Endothelial cell of umbilical vein (primary cell): ENCODE measurements around the gene SUCLG2. TPM values are rescaled to one million over a fixed set of nuclear protein-coding genes. Genes with fewer than 3 reads are reported as not detected.

ENCODE experiments used
- BruUV-seq: library from RNA; stranded (reverse); fragments of 400-500 nt; replicated peaks from 2 replicates; lab custom pipeline; 2021; lab: Mats Ljungman, UMichigan
- CTCF ChIA-PET: fragments of 300-600, 350-600 bp; sonication (Branson Sonifier 250); formaldehyde crosslinking; loops from one replicate; lab custom pipeline; 2021; ENCODE audit warnings: antibody characterized with exemption, inconsistent platforms; lab: Charles Lee
- POLR2A ChIA-PET: fragments of 300-600, 350-600 bp; sonication (Branson Sonifier 250); formaldehyde crosslinking; loops from one replicate; lab custom pipeline; 2021; ENCODE audit warnings: antibody characterized with exemption, inconsistent platforms; lab: Charles Lee
- DNase-seq: peaks from one replicate; pipeline ENCODE4 v3.0.0-alpha.2; 2011; ENCODE audit warnings: low read depth, low spot score
- FAIRE-seq: peaks from 2 replicates; lab custom pipeline; 2011; peaks lifted over from hg19 to GRCh38; lab: Jason Lieb, UNC
- H2AFZ ChIP-seq: 2 replicates; pipeline ENCODE4 v1.6.0; 2012; ENCODE audit warnings: low read depth, low read length, control low read depth, inconsistent platforms
- H3K27ac ChIP-seq: 2 replicates; pipeline ENCODE4 v1.5.1; 2011; ENCODE audit warnings: low read depth, mild to moderate bottlenecking, control low read depth, low read length, moderate library complexity; ENCODE audit not compliant: insufficient read depth
- H3K27me3 ChIP-seq, 2 experiments: 2 replicates each; pipeline versions ENCODE4 v1.6.0 to v1.6.1; 2011; ENCODE audit warnings: low read length in 2 of 2, mixed read lengths in 1 of 2; ENCODE audit not compliant: control insufficient read depth in 2 of 2, insufficient read depth in 2 of 2
- H3K36me3 ChIP-seq, 2 experiments: 2 replicates in 1 of 2; 3 replicates in 1 of 2; pipeline ENCODE4 v1.5.1; 2011; ENCODE audit warnings: low read length in 2 of 2, mild to moderate bottlenecking in 1 of 2, moderate library complexity in 1 of 2; ENCODE audit not compliant: control insufficient read depth in 2 of 2, insufficient read depth in 2 of 2; ENCODE audit errors: extremely low read depth in 1 of 2
- H3K4me1 ChIP-seq: 3 replicates; pipeline ENCODE4 v1.5.1; 2011; ENCODE audit warnings: mild to moderate bottlenecking, low read length; ENCODE audit not compliant: control insufficient read depth, insufficient read depth; ENCODE audit errors: extremely low read depth
- H3K4me2 ChIP-seq: 2 replicates; pipeline ENCODE4 v1.6.1; 2011; ENCODE audit warnings: low read length, control low read depth, mixed read lengths; ENCODE audit not compliant: insufficient read depth
- H3K4me3 ChIP-seq, 3 experiments: fragments of 200-600 bp in 1 of 3; sonication (generic), shearing (Covaris generic) in 1 of 3; replicated peaks in 1 of 3; 2 replicates each; pipeline ENCODE4 v1.5.1; 2011 to 2016; ENCODE audit warnings: control low read depth in 3 of 3, low read length in 3 of 3, mild to moderate bottlenecking in 2 of 3, inconsistent platforms in 1 of 3, low read depth in 1 of 3, moderate library complexity in 1 of 3; ENCODE audit not compliant: insufficient read depth in 1 of 3
- H3K79me2 ChIP-seq: 2 replicates; pipeline ENCODE4 v1.6.0; 2012; ENCODE audit warnings: low read length, inconsistent platforms; ENCODE audit not compliant: control insufficient read depth, insufficient read depth
- H3K9ac ChIP-seq: replicated peaks from 2 replicates; pipeline ENCODE3; 2011; ENCODE audit warnings: low read length, control low read depth; ENCODE audit not compliant: insufficient read depth; ENCODE audit errors: extremely low read depth
- H3K9me1 ChIP-seq: replicated peaks from 3 replicates; pipeline ENCODE4 v1.6.0; 2011; ENCODE audit warnings: mild to moderate bottlenecking, low read length; ENCODE audit not compliant: control insufficient read depth, insufficient read depth; ENCODE audit errors: extremely low read depth
- H3K9me3 ChIP-seq: replicated peaks from 2 replicates; pipeline ENCODE4 v1.5.1; 2012; ENCODE audit warnings: low read length, inconsistent platforms; ENCODE audit not compliant: control insufficient read depth, insufficient read depth
- H4K20me1 ChIP-seq: replicated peaks from 2 replicates; pipeline ENCODE3; 2011; ENCODE audit warnings: mild to moderate bottlenecking, low read length; ENCODE audit not compliant: control insufficient read depth, insufficient read depth; ENCODE audit errors: extremely low read depth
- CTCF ChIP-seq, 2 donors: IDR thresholded peaks; 1 replicate in 1 of 2; 2 replicates in 1 of 2; pipeline ENCODE4 v1.5.1; 2011; ENCODE audit warnings: low read length in 2 of 2, mild to moderate bottlenecking in 2 of 2, moderate library complexity in 2 of 2, control low read depth in 1 of 2, inconsistent platforms in 1 of 2, low read depth in 1 of 2; ENCODE audit not compliant: insufficient read depth in 1 of 2; ENCODE audit errors: extremely low read depth in 1 of 2
- EZH2 ChIP-seq: IDR thresholded peaks from 2 replicates; pipeline ENCODE4 v1.6.1; 2012; ENCODE audit warnings: borderline replicate concordance, low read depth, mild to moderate bottlenecking, moderate library complexity, low read length, inconsistent platforms; ENCODE audit not compliant: severe bottlenecking
- FOS ChIP-seq: IDR thresholded peaks from 2 replicates; pipeline ENCODE4 v1.6.1; 2011; ENCODE audit warnings: mild to moderate bottlenecking, low read length, moderate library complexity, borderline replicate concordance; ENCODE audit not compliant: insufficient read depth
- GATA2 ChIP-seq: IDR thresholded peaks from 2 replicates; pipeline ENCODE4 v1.7.0; 2011; ENCODE audit warnings: low read depth, mild to moderate bottlenecking, moderate library complexity, mixed read lengths, low read length; ENCODE audit not compliant: insufficient read length, insufficient read depth
- JUN ChIP-seq: IDR thresholded peaks from 2 replicates; pipeline ENCODE4 v1.6.1; 2011; ENCODE audit warnings: borderline replicate concordance, low read depth; ENCODE audit not compliant: insufficient read length, insufficient read depth
- MAX ChIP-seq: IDR thresholded peaks from 2 replicates; pipeline ENCODE4 v1.6.1; 2011; ENCODE audit not compliant: insufficient read depth, insufficient read length
- MYC ChIP-seq: IDR thresholded peaks from one replicate; pipeline ENCODE4 v1.6.1; 2011; ENCODE audit warnings: mild to moderate bottlenecking, low read depth, low read length
- POLR2A ChIP-seq: IDR thresholded peaks from 2 replicates; pipeline ENCODE4 v1.6.1; 2012; ENCODE audit warnings: low read depth, mild to moderate bottlenecking, control low read depth, low read length
- POLR2AphosphoS5 ChIP-seq: IDR thresholded peaks from 2 replicates; pipeline ENCODE4 v1.6.1; 2012; ENCODE audit warnings: low read depth, mild to moderate bottlenecking, control low read depth, low read length, moderate library complexity; ENCODE audit not compliant: insufficient read depth
- dilution Hi-C: fragments of 300-500 bp; cut with MboI; formaldehyde crosslinking; loops from one replicate; pipeline ENCODE4 v1.15.0; 2019; ENCODE audit warnings: low sequenced_read_pairs; ENCODE audit not compliant: extremely low pct_ligation_motif_present
- intact Hi-C: fragments of 100-400 bp; cut with micrococcal nuclease; formaldehyde crosslinking; loops from one replicate; pipeline ENCODE4 v1.10.0; 2022
- polyA plus RNA-seq, 4 experiments: library from polyadenylated mRNA; depleted of rRNA in 3 of 4; stranded (reverse) in 3 of 4; unstranded in 1 of 4; fragments of >200 nt; gene quantifications; 2 replicates each; pipeline versions ENCODE4 v1.2.1 to v1.2.3, GENCODE V29; 2011 to 2012; ENCODE audit warnings: missing spikeins in 1 of 4
- total RNA-seq: library from RNA; stranded (reverse); gene quantifications from 2 replicates; pipeline ENCODE4 v1.2.3, GENCODE V29; 2021

SUCLG2 gene
- total and polyA plus RNA-seq, 2 donors (not counting 3 experiments of a cell fraction or from before 2014, with no cell fraction given): 8.1 to 38.3 TPM

DNA sequence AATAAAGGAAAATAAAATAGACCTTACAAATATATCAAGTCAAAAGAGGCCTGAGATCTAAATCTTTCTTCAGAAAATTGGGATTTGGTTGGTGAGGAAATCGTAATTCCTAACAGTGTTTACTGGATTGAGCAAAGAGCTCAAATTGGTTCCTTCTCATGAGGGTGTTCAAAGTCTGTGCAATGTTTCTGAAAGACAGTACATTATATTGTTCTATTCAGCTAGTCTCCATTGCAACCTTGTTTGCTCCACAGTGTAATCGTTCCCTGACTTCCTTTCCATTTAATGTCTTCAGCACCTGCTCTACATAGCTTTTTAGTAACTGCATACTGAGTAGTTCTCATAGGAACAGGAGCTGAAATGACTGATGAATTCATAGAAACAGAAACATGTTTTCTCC, 326.8 kb downstream of the SUCLG2 start:
- H3K4me1 ChIP-seq: no peaks in the 10 kb centered on the region
- no peak for TF ChIP-seq POLR2AphosphoS5
- TF ChIP-seq JUN: no peak
- no peak for TF ChIP-seq MYC
- TF ChIP-seq MAX: no peak
- TF ChIP-seq CTCF (IDR thresholded peaks at IDR 0.05; ENCODE audit: extremely low read depth in 1 of 2, insufficient read depth in 1 of 2, low read depth in 1 of 2, low read length in 2 of 2): no peak
- no peak for TF ChIP-seq GATA2
- no peak for TF ChIP-seq POLR2A
- no peak for TF ChIP-seq FOS
- TF ChIP-seq EZH2: no peak
- H3K36me3 ChIP-seq: no peaks in the 10 kb centered on the region
- DNase-seq (no peak), FAIRE-seq (no peak)
- ChIA-PET CTCF (no interaction called here), POLR2A (no interaction called here)
- BruUV-seq: no TSS peak
- no peak overlapping the region for H3K9ac ChIP-seq
- no peaks in the 10 kb centered on the region for H3K9me3 ChIP-seq
- H3K9me1 ChIP-seq: no peaks in the 10 kb centered on the region
- H3K4me2 ChIP-seq: no peak overlapping the region
- no peak overlapping the region for H3K27ac ChIP-seq
- intact Hi-C loops: no loop called here
- H4K20me1 ChIP-seq: no peaks in the 10 kb centered on the region
- H3K4me3 ChIP-seq: no peak overlapping the region
- dilution Hi-C loops: no loop called here
- H3K27me3 ChIP-seq: no peaks in the 10 kb centered on the region
- no peak overlapping the region for H2AFZ ChIP-seq
- no peaks in the 10 kb centered on the region for H3K79me2 ChIP-seq
